GM19463 (cell line): ENCODE data around the gene NACC1.

Source experiments
- ATAC-seq: cut with Tn5 transposase; IDR thresholded peaks from one replicate; pipeline ENCODE4 v1.9.1; 2021; ENCODE audit warnings: mild to moderate bottlenecking, moderate library complexity; ENCODE audit not compliant: unreplicated experiment

Gene NACC1

GRCh38 chr19:13087795-13088537 lies 30.1 kb upstream of the NACC1 start:
- no peak for ATAC-seq

DNA sequence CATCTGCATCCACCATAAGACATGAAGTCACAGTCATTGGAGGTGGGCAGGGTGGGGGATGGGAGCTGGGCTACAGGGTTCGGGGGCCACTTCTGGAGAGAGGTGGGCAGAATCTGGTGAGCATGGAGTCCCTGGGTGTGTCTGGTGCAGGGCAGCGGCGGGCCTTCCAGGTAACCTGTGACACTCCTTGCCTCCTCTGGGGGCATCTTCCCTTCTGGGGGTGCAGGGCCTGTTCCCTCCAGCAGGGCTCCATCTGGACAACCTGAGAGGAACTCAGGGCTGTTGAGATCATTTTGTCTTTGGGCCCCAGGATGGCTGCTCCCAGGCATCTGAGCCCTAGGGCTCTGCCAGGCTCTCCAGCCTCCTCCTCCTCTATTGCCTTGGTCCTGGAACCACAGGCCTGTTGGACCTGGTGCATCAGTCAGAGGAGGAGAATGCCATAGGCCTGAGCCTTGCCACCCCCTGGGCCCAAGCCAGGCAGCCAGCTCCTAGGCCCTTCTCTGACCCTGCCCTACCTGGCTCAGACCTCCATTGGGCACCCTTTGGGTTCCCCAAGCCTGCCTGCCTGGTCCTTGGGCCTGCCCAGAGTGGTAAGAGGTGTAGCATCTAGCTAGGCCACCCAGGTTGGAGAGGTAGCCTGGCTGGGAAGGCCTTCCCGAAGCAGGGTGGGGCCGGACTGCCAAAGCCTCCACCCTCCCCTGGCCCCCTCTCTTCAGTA lies 28.8 kb upstream of the NACC1 start:
- no peak for ATAC-seq

- ATAC-seq: no peak
Measured at GRCh38 chr19:13089857-13090507, 28.1 kb upstream of the NACC1 start.

GRCh38 chr19:13090511-13091231 lies 27.4 kb upstream of the NACC1 start:
- ATAC-seq: no peak

DNA sequence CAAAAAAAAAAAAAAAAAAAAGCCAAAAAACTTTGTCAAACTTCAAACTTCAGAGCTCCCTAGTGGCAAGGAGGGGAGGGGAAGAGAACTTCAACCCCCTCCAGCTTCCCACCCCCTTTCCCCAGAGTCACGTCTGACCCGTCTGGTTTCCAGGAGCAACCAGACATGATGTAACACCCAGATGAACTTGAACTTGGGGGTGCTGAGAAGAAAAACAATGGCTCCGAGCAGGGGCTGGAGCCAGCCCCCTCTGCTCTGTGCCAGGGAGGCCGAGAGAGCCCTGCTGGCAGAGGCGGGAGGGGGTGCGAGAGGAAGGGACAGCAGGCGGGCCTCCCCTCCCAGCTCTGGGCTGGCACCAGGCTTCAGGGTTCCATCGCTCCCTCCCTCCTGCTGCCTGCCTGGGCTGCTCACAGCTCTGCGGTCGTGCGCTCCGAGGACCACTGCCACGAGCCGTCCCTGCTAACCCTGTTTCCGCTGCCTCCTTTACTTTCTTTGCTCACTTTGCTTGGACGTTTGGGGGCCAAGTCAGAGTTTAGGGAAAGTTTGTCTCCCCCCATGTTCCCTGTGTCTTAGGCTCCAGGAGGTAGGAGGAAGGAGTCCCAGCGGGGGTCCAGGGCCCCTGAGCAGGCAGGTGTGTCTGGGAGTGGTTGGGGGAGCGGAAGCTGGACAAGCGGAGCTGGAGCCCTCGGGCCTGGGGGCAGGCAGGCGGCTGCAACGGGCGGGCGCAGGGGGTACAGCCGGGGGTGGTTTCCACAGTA lies 26.5 kb upstream of the NACC1 start:
- ATAC-seq: no peak

- no peak for ATAC-seq
Measured at GRCh38 chr19:13092158-13092543, 25.9 kb upstream of the NACC1 start.

DNA sequence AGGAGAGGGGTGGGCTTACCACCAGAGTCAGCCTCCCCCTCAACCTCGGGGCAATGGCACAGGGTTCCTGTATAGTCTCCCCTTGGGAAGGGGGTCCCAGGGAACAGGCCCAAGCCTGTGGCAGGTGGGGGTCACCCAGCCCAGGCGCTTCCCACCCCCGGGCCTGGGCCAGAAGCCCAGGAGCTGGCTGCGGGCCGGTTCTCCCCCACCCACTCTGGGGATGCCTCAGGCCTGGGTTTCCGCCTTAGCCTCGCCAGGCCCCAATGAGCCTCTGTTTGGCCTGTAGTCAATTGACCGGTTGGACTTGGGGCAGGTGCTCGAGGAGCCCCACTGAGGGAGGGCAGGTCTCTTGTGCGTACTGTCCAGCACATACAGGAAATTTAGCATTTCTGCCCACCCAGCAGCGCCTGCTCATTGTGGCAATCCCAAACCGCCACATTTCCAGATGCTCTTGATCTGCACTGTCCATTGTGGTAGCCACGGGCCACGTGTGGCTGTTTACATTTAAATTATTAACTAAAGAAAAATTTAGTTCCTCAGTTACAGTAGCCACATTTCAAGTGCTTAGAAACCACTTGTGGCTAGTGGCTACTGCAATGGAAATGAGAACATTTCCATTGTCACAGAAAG lies 25.3 kb upstream of the NACC1 start:
- no peak for ATAC-seq

DNA sequence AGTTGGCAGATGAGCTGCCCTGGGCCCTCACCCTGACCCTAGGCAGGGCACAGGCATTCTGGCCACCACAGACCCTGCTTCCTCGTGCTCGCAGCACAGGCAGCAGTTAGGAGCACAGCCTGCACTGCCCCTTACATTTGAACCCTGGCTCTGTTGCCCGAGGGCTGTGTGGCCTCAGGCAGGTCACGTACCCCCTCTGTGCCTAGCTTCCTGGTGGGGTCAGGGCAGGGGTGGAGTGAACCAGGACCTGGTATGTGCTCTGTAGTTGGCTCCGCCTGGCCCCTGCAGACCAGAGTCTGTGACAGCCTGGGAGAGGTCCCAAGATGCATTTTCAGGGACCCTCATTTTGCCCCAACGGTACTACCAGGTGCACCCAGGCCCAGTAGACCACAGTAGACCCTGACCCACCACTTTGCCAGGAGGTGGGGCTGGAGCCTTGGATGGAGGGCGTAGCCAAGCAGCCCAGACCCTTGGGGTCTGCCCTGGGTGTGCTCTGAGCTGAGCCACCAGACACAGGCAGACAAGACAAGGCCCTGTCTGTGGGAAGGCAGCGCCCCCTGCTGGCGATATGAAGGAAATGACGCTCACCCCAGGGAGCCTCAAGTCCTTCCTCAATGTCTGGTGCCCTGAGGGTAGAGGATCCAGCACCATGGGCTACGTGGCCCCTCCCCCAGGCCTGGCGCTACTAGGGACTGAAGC lies 24.5 kb upstream of the NACC1 start:
- no peak for ATAC-seq

DNA sequence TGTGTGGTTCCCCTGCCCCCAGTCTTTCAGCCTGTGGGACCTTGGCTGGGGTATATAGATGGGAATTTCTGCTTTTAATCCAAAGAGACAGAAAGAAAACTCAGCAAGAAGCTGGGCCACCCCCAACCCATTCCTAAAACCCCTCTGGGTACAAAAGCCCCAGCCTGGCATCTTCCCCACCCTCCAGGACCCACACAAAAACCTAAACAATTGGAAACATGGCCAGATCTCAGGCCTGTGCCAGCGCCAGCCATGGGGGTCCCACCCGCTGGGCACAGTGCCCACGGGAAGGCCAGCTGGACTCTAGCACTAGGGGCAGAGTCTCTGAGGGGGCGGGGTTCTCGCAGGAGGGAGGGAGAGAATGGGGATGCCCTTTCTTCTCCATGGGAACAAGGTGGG lies 24.0 kb upstream of the NACC1 start:
- ATAC-seq: no peak

DNA sequence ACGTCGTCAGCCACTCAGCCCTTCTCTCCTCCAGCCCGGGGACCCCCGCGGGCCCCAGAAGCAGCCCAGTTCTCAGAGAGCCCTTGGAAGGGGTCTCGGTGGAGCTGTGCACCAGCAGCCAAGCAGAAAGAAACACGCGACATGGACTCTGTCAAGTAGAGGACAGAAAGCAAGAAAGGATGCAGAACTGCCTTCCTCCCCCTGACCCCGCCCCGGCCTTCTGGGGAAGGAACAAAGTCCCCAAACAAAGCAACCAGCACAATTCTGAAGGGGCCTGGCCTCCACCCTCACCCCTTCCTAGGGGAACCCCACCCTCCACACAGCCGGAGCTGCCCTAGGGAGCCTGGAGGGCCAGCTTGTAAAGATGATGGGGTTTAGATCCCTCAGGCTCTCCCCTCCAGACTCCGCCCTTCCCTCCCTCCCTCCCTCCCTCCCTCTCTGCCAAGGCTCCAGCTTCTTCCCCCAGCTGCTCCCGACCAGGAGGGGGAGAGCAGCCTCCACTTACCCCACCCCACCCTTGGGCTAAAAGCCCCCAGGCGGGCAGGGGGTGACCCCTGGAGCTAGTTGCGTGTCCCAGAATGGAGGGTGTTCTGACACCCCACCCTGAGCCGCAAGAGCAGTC lies 23.2 kb upstream of the NACC1 start:
- ATAC-seq: no peak

- ATAC-seq: no peak
Measured at GRCh38 chr19:13095393-13095784, 22.7 kb upstream of the NACC1 start.

- ATAC-seq: no peak
Measured at GRCh38 chr19:13095934-13096927, 21.8 kb upstream of the NACC1 start.

GRCh38 chr19:13097033-13097462 lies 21.0 kb upstream of the NACC1 start:
- no peak for ATAC-seq

- no peak for ATAC-seq
Measured at GRCh38 chr19:13097463-13098258, 20.4 kb upstream of the NACC1 start.

GRCh38 chr19:13098277-13099072 lies 19.6 kb upstream of the NACC1 start:
- no peak for ATAC-seq
